Measurements from ENCODE around the gene ASAP2. TPM values are rescaled to one million over a fixed set of nuclear protein-coding genes. Genes with fewer than 3 reads are reported as not detected.

The ASAP2 gene
- total and polyA plus RNA-seq, 2 experiments from 2014 or later = 8.5 to 16.7 TPM

DNA sequence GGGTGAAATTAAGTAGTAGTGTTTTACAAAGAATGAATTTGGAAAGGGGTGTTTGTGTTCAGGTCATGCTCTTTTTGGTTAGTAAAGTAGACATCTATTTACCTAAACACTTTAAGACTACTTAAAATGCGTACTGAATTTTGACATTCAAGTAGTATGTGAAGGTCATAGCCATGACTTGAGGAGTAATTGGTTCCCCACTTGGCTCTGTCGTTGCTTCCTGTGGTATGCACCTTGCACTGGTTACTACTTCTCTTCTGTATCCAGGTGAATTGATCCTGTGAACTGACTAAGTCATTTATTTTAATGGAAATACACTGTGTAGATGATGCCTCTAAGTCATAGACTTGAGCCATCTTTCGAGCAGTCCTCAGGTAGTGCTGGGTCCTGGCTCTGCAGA, 118.8 kb downstream of the ASAP2 start:
- DNase-seq (ENCODE audit: low read depth in 1 of 2, low spot score in 1 of 2) = no peak
- H3K4me1 ChIP-seq (ENCODE audit: low read depth) = peaks cover 24% of the 10 kb centered on the region
- H3K27me3 ChIP-seq = no peaks in the 10 kb centered on the region
- peaks cover 4% of the 10 kb centered on the region for H3K36me3 ChIP-seq
- H3K4me3 ChIP-seq = no peak overlapping the region
- H3K27ac ChIP-seq = no peak overlapping the region
- TF ChIP-seq, protein P1, sequence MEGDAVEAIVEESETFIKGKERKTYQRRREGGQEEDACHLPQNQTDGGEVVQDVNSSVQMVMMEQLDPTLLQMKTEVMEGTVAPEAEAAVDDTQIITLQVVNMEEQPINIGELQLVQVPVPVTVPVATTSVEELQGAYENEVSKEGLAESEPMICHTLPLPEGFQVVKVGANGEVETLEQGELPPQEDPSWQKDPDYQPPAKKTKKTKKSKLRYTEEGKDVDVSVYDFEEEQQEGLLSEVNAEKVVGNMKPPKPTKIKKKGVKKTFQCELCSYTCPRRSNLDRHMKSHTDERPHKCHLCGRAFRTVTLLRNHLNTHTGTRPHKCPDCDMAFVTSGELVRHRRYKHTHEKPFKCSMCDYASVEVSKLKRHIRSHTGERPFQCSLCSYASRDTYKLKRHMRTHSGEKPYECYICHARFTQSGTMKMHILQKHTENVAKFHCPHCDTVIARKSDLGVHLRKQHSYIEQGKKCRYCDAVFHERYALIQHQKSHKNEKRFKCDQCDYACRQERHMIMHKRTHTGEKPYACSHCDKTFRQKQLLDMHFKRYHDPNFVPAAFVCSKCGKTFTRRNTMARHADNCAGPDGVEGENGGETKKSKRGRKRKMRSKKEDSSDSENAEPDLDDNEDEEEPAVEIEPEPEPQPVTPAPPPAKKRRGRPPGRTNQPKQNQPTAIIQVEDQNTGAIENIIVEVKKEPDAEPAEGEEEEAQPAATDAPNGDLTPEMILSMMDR (IDR thresholded peaks at IDR 0.05; ENCODE audit: low read depth, low read length) = no peak
- H3K9me3 ChIP-seq (ENCODE audit: low read depth) = no peaks in the 10 kb centered on the region

DNA sequence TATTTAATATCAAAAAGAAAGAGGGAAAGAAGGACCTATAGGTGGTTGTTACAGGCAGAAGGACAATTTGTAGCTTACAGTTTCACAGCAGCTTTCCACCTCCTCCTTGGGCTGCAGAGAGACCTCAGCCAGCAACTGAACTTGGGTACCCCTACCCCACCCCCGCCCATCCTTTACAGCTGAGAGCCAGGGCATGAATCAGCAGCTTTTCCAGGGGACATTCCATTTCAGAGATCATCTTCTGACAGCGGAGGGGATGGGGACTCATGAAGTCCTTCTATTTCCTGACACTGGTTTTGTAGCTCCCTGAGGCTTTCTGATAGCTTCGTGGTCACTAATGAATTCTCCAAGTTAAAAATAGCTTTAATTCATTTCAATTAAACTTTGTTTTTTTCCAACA, 120.4 kb downstream of the ASAP2 start:
- Histone ChIP-seq H3K27me3 (no peaks in the 10 kb centered on the region), H3K4me1 (ENCODE audit: low read depth) (peaks cover 39% of the 10 kb centered on the region), H3K36me3 (no peaks in the 10 kb centered on the region), H3K9me3 (ENCODE audit: low read depth) (no peaks in the 10 kb centered on the region), H3K4me3 (no peak overlapping the region), H3K27ac (no peak overlapping the region)
- TF ChIP-seq, protein P1 (IDR thresholded peaks at IDR 0.05; ENCODE audit: low read depth, low read length) = no peak
- DNase-seq (ENCODE audit: low read depth in 1 of 2, low spot score in 1 of 2) = peak in 1 of 2 donors; percentile 23

DNA sequence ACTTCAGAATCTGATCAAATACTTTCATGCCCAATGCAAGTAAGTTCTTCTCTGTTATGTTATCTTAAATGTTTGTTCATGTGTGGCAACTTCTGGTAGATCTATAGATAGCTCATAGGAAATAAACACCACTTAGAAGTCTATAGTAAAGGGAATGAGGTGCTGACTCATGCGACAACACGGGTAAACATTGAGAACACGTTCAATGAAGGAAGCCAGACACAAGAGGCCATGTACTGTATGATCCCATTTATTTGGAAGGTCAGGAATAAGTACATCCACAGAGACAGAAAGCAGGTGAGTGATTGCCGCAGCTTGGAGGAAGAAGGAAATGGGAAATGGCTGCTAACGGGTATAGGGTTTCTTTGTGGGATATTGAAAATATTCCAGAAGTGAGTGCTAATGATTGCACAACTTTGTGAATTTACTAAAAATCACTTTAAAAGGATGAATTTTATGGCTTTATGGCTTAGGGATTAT, 121.3 kb downstream of the ASAP2 start:
- Histone ChIP-seq H3K27ac (no peak overlapping the region), H3K27me3 (no peaks in the 10 kb centered on the region), H3K4me3 (no peak overlapping the region), H3K36me3 (no peaks in the 10 kb centered on the region), H3K9me3 (ENCODE audit: low read depth) (no peaks in the 10 kb centered on the region), H3K4me1 (ENCODE audit: low read depth) (peaks cover 48% of the 10 kb centered on the region)
- TF ChIP-seq, protein P1 (IDR thresholded peaks at IDR 0.05; ENCODE audit: low read depth, low read length) = no peak
- peak in 1 of 2 donors; percentile 33 for DNase-seq (ENCODE audit: low read depth in 1 of 2, low spot score in 1 of 2)

DNA sequence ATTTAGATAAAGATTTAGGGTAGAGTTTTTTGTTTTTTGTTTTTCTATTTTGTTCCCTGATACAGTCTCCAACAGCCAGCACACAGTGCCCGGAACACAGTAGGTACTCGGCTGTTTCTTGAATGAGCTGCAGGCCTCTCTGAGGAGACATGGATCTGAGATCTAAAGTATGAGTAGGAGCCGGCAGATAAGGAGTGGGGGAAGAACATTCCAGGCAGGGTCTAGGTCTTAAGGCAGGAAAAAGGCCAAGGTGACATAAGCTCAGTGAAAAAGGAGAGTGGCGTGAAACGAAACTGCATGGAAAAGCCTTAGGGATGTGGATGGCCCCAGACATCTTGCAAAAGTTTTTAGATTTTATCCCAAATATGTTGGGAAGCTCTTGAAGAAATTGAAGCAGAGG, 122.3 kb downstream of the ASAP2 start:
- no peak overlapping the region for H3K4me3 ChIP-seq
- no peaks in the 10 kb centered on the region for H3K27me3 ChIP-seq
- no peaks in the 10 kb centered on the region for H3K9me3 ChIP-seq (ENCODE audit: low read depth)
- TF ChIP-seq, protein P1 (IDR thresholded peaks at IDR 0.05; ENCODE audit: low read depth, low read length) = no peak
- no peaks in the 10 kb centered on the region for H3K36me3 ChIP-seq
- DNase-seq (ENCODE audit: low read depth in 1 of 2, low spot score in 1 of 2) = peak in 1 of 2 donors; percentile 46
- H3K4me1 ChIP-seq (ENCODE audit: low read depth) = peaks cover 53% of the 10 kb centered on the region
- H3K27ac ChIP-seq = no peak overlapping the region

DNA sequence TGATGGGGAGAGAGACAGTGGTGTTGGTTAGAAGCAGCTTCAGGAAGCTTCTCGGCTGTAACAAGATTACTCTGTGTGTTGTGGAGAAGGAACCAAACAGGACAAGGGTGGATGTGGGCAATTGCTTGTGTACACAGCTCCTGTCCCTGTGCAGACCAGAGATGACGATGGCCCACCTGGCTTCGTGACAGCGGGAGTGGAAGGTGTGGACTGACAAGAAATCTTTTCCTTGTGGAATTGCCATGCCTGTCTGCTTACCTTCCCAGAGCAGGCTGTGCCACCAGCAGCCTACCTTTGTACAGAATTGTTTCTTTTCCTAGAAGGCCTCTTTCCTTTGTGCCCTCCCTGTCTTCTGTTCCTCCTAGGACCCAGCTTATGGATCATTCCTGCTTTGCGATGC, 122.9 kb downstream of the ASAP2 start:
- no peak for DNase-seq (ENCODE audit: low read depth in 1 of 2, low spot score in 1 of 2)
- H3K9me3 ChIP-seq (ENCODE audit: low read depth) = no peaks in the 10 kb centered on the region
- H3K27ac ChIP-seq = no peak overlapping the region
- no peaks in the 10 kb centered on the region for H3K36me3 ChIP-seq
- peaks cover 53% of the 10 kb centered on the region for H3K4me1 ChIP-seq (ENCODE audit: low read depth)
- TF ChIP-seq, protein P1 (IDR thresholded peaks at IDR 0.05; ENCODE audit: low read depth, low read length) = no peak
- H3K4me3 ChIP-seq = no peak overlapping the region
- H3K27me3 ChIP-seq = no peaks in the 10 kb centered on the region

All from cardiac muscle cell (in vitro differentiated cells and primary cell).